CD4-positive, alpha-beta T cell (primary cell): Measurements from ENCODE around the gene MTRF1. TPM values are rescaled to one million over a fixed set of nuclear protein-coding genes. Genes with fewer than 3 reads are reported as not detected.

ENCODE experiments used
- total RNA-seq, 174 experiments: library from RNA in 2 of 174; stranded (reverse) in 2 of 174; gene quantifications; one replicate each; pipeline ENCODE4 v1.2.3 and lab custom pipeline; 2021 to 2026

The MTRF1 gene
- total RNA-seq, 2 experiments from 2014 or later = 15.7 to 17.8 TPM

Other genes starting within 250 kb of the MTRF1 start
- gene ELF1, start 244.3 kb downstream of the MTRF1 start, total RNA-seq = 100 to 1,000 TPM; 354 to 358 TPM
- 1 to 10 TPM; 6.9 to 7.4 TPM for gene WBP4, start 202.1 kb downstream of the MTRF1 start, total RNA-seq
- gene KBTBD6, start 130.8 kb downstream of the MTRF1 start, total RNA-seq = 1 to 10 TPM; 6.8 to 7.2 TPM
- gene KBTBD7, start 69.0 kb downstream of the MTRF1 start, total RNA-seq = 1 to 10 TPM; 2.7 to 3.1 TPM
- gene NAA16, start 47.7 kb upstream of the MTRF1 start, total RNA-seq = 10 to 100 TPM; 76.9 to 80.5 TPM
- gene RGCC, start 194.0 kb upstream of the MTRF1 start, total RNA-seq = 100 to 1,000 TPM; 752 to 758 TPM